ENCODE data around the gene IRGC. TPM values are rescaled to one million over a fixed set of nuclear protein-coding genes. Genes with fewer than 3 reads are reported as not detected.

The IRGC gene
- total RNA-seq, 2 donors from 2014 or later: not detected

DNA sequence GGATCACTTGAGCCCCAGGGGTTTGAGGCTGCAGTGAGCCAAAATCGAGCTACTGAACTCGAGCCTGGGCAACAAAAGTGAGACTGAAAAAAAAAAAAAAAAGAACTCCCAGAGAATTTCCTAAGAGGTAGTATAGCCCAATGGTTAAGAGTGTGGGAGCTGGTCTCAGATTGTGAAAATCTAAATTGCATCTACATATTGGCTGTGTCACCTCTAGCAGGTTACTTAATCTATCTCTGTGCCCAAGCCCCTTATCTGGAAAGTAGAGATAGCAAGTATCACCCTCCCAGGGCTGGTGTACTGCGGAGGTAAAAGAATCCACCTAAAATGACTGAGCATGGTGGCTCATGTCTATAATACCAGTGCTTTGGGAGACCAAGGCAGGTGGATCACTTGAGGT, 42.2 kb upstream of the IRGC start:
- Histone ChIP-seq H3K27me3 (no peaks in the 10 kb centered on the region), H3K4me3 (no peak overlapping the region), H3K4me1 (peaks cover 0 to 17% of the 10 kb centered on the region in 2 donors), H3K27ac (no peak overlapping the region), H3K9me3 (no peaks in the 10 kb centered on the region), H3K36me3 (no peaks in the 10 kb centered on the region)
- TF ChIP-seq, protein P1, sequence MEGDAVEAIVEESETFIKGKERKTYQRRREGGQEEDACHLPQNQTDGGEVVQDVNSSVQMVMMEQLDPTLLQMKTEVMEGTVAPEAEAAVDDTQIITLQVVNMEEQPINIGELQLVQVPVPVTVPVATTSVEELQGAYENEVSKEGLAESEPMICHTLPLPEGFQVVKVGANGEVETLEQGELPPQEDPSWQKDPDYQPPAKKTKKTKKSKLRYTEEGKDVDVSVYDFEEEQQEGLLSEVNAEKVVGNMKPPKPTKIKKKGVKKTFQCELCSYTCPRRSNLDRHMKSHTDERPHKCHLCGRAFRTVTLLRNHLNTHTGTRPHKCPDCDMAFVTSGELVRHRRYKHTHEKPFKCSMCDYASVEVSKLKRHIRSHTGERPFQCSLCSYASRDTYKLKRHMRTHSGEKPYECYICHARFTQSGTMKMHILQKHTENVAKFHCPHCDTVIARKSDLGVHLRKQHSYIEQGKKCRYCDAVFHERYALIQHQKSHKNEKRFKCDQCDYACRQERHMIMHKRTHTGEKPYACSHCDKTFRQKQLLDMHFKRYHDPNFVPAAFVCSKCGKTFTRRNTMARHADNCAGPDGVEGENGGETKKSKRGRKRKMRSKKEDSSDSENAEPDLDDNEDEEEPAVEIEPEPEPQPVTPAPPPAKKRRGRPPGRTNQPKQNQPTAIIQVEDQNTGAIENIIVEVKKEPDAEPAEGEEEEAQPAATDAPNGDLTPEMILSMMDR (IDR thresholded peaks at IDR 0.05): no peak
- no peak for DNase-seq (ENCODE audit: low spot score)

DNA sequence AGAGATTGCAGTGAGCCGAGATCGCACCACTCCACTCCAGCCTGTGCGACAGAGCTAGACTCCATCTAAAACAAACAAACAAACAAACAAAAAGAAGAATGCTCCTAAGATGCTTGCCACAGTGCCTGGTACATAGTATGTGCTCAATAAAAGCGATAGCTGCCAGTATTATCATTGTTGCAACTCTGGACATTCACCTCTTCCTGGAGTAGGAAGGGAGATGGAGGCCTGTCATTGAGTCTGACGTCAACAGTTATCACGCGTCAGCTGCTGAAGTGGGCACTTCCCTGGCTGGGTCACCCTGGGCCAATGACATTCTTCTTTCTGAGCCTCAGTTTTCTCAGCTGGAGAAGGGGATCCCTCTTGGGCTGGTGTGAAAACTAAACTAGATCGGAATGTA, 41.7 kb upstream of the IRGC start:
- H3K4me3 ChIP-seq: no peak overlapping the region
- no peaks in the 10 kb centered on the region for H3K9me3 ChIP-seq
- no peaks in the 10 kb centered on the region for H3K36me3 ChIP-seq
- TF ChIP-seq, protein P1 (IDR thresholded peaks at IDR 0.05): no peak
- no peaks in the 10 kb centered on the region for H3K27me3 ChIP-seq
- peak overlapping the region in 1 of 2 donors; percentile 35 for H3K27ac ChIP-seq
- H3K4me1 ChIP-seq: peaks cover 0 to 14% of the 10 kb centered on the region in 2 donors
- no peak for DNase-seq (ENCODE audit: low spot score)

DNA sequence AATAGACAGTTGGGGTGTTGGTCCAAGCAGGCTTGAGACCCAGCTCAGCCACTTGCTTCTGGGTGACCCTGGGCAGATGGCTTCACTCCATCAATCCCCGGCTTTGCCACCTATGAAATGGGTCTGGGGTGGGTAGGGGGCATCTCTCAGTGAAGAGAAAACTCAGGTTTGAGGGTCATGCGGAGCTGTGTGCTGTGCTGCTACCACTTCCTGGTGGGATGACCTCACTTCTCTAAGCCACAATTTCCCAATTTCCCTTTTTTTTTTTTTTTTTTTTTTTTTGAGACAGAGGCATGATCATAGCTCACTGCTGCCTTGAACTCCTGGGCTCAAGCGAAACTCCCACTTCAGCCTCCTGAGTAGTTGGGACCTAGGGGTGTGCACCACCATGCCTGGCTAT, 41.3 kb upstream of the IRGC start:
- H3K27ac ChIP-seq: peak overlapping the region in 1 of 2 donors; percentile 35
- no peak for DNase-seq (ENCODE audit: low spot score)
- H3K4me1 ChIP-seq: peaks cover 0 to 10% of the 10 kb centered on the region in 2 donors

DNA sequence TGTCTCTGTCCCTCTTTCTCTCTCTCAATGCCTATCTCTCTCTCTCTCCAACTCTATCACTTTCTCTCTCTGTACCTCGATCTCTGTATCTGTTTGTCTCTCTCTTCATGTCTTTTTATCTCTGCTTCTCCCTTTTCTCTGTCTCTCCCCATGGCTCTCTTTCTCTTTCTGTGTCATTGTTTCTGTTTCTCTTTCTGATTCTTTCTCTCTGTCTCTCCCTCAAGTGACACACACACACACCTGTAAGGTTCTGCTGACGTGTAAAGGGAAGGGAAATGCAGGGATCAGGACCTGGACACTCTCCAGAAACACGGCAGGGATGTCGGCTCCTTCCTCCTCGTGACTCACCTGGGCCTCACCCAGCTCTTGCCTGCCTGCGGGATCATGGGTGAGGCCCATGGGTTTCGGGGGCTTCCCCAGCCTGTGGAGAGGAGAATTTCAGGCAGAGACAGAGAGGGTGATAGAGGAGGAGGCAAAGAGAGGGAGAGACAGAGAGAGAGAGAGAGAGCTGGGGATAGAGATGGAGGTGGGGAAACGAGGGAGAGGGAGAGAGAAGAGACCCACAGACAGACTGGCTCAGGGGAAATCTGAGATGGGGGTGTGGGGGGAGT, 40.5 kb upstream of the IRGC start:
- TF ChIP-seq, protein P1 (IDR thresholded peaks at IDR 0.05): no peak
- no peak overlapping the region for H3K27ac ChIP-seq
- H3K4me3 ChIP-seq: no peak overlapping the region
- H3K9me3 ChIP-seq: no peaks in the 10 kb centered on the region
- H3K4me1 ChIP-seq: peaks cover 0 to 2% of the 10 kb centered on the region in 2 donors
- H3K27me3 ChIP-seq: no peaks in the 10 kb centered on the region
- no peak for DNase-seq (ENCODE audit: low spot score)
- no peaks in the 10 kb centered on the region for H3K36me3 ChIP-seq

More for the DNA sequence above, 41.3 kb upstream of the IRGC start:
- no peak overlapping the region for H3K4me3 ChIP-seq
- no peaks in the 10 kb centered on the region for H3K9me3 ChIP-seq
- TF ChIP-seq, protein P1 (IDR thresholded peaks at IDR 0.05): no peak
- no peaks in the 10 kb centered on the region for H3K27me3 ChIP-seq
- H3K36me3 ChIP-seq: no peaks in the 10 kb centered on the region

DNA sequence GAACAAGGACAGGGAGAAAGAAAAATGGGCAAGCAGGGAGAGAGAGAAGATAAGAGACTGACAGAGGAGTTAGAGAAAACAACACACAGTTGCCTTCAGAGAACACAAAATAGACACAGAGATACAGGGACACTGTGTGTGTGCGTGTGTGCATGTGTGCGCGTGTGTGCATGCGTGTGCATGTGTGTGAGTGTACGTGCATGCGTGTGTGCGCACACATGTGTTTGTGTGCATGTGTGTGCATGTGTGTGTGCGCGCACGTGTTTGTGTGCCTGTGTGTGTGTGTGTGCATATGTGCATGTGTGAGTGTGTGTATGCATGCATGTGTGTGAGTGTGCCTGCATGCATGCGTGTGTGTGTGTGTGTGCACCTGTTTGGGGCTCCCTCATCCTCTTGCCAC, 40.0 kb upstream of the IRGC start:
- H3K36me3 ChIP-seq: no peaks in the 10 kb centered on the region
- H3K27ac ChIP-seq: no peak overlapping the region
- DNase-seq (ENCODE audit: low spot score): no peak
- no peaks in the 10 kb centered on the region for H3K4me1 ChIP-seq
- no peaks in the 10 kb centered on the region for H3K9me3 ChIP-seq
- TF ChIP-seq, protein P1 (IDR thresholded peaks at IDR 0.05): no peak
- no peaks in the 10 kb centered on the region for H3K27me3 ChIP-seq
- no peak overlapping the region for H3K4me3 ChIP-seq
